ENCODE data around the gene TM4SF5. TPM values are rescaled to one million over a fixed set of nuclear protein-coding genes. Genes with fewer than 3 reads are reported as not detected.
A peak's percentile ranks its signal among the peaks of the same experiment; 100 is the strongest.

Gene TM4SF5
- polyA plus RNA-seq, 1 donor from 2014 or later: not detected

DNA sequence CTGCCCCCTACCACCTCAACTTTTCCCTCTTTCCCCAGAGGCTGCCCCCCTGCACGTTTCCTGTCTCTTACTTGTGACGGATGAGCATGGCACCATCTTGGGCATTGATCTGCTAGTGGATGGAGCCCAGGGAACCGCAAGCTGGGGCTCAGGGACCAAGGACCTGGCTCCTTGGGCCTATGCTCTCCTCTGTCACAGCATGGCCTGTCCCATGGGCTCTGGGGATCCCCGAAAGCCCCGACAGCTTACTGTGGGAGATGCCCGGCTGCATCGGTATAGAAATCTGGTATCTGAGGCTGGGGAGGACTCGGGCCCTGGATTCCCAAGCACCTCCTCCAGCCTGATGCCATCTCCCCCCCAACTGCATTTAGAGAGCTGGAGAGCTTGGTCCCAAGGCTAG, 30.1 kb upstream of the TM4SF5 start:
- peaks cover 11% of the 10 kb centered on the region for H3K27me3 Mint-ChIP-seq
- no peaks in the 10 kb centered on the region for H3K36me3 Mint-ChIP-seq
- peak overlapping the region in 2 of 4 donors; percentile 55 to 74 for H3K4me3 Mint-ChIP-seq
- peaks cover 8 to 15% (median 13%) of the 10 kb centered on the region in 3 donors for H3K4me1 Mint-ChIP-seq
- H3K9me3 Mint-ChIP-seq: no peaks in the 10 kb centered on the region
- H3K27ac Mint-ChIP-seq: no peak overlapping the region

DNA sequence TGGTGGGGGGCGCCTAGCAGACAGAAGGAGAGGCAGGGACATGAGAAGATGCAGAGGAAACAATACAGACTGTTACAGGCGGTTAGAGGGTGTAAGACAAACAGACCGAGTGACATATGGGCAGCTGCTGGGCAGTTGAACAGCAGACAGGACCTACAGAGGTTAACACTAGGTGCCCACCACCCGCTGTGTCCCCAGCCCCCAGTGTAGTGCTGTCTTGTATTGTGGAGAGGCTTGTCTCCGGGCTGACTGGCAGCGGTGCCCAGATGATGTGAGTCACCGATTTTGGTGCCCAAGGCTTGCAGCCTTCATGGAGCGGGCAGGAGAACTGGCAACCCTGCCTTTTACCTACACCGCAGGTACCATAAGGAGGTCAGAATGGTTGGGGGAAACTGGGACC, 29.6 kb upstream of the TM4SF5 start:
- no peaks in the 10 kb centered on the region for H3K36me3 Mint-ChIP-seq
- peak overlapping the region in 1 of 3 donors; percentile 32 for H3K27ac Mint-ChIP-seq
- peak overlapping the region in 2 of 4 donors; percentile 48 to 74 for H3K4me3 Mint-ChIP-seq
- H3K4me1 Mint-ChIP-seq: peaks cover 6 to 16% (median 12%) of the 10 kb centered on the region in 3 donors
- H3K27me3 Mint-ChIP-seq: peaks cover 14% of the 10 kb centered on the region
- H3K9me3 Mint-ChIP-seq: no peaks in the 10 kb centered on the region

DNA sequence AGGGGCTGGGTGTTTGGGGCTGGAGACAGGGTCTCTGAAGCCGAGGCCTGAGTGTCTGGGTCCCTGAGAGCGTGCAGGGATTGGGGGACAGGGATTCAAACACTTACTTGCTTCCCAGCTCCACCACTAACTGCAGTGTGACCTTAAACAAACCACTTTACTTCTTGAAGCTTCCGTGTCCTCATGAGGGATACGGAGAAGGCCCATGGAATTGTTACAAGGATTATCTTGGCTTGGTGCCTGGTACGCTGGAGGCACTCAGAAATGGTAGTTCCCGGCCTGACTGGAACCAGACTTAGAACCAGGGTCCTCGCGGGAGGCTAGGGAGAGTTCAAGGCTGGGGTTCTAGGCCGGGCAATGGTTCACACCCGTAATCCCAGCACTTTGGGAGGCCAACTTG, 29.1 kb upstream of the TM4SF5 start:
- H3K27ac Mint-ChIP-seq: peak overlapping the region in 1 of 3 donors; percentile 32
- no peaks in the 10 kb centered on the region for H3K9me3 Mint-ChIP-seq
- H3K4me3 Mint-ChIP-seq: peak overlapping the region in 1 of 4 donors; percentile 74
- peaks cover 6 to 16% (median 13%) of the 10 kb centered on the region in 3 donors for H3K4me1 Mint-ChIP-seq
- H3K27me3 Mint-ChIP-seq: peaks cover 14% of the 10 kb centered on the region
- no peaks in the 10 kb centered on the region for H3K36me3 Mint-ChIP-seq

DNA sequence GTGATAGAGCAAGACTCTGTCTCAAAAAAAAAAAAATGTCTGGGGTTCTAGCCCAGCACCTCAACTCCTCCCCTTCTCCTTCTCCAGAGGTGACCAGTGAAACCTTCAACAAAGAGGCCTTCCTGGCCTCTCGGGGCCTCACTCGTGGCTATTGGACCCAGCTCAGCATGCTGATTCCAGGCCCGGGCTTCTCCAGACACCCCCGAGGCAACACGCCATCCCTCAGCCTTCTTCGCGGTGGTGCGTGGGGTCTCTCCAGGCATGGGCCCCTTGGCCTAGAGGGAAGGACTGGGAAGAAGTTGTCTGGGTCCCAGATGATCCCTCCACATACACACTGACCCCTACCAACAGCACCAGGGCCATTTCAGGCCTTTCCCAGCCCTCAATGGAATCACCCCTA, 28.5 kb upstream of the TM4SF5 start:
- Mint-ChIP-seq H3K4me3 (peak overlapping the region in 1 of 4 donors; percentile 74), H3K27me3 (peaks cover 14% of the 10 kb centered on the region), H3K36me3 (no peaks in the 10 kb centered on the region), H3K27ac (peak overlapping the region in 1 of 3 donors; percentile 89), H3K9me3 (no peaks in the 10 kb centered on the region), H3K4me1 (peaks cover 10 to 20% (median 16%) of the 10 kb centered on the region in 3 donors)

DNA sequence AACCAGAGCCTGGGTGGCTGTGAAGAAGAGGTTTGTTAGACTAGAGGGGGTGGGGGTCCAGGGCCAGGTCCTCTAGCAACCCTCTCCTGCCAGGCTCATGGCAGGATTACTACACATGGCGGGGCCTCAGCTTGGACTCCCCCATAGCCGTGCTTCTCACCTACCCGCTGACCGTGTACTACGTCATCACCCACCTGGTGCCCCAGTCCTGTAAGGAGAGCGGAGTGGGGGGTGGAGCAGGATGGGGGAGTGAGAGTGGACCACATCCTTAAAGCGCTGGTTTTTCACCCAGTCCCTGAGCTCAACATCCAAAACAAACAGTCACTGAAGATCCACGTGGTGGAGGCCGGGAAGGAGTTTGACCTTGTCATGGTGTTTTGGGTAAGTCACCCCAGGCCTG, 27.8 kb upstream of the TM4SF5 start:
- peak overlapping the region in 1 of 4 donors; percentile 39 for H3K4me3 Mint-ChIP-seq
- H3K36me3 Mint-ChIP-seq: no peaks in the 10 kb centered on the region
- H3K9me3 Mint-ChIP-seq: no peaks in the 10 kb centered on the region
- peaks cover 9 to 16% (median 10%) of the 10 kb centered on the region in 3 donors for H3K4me1 Mint-ChIP-seq
- H3K27me3 Mint-ChIP-seq: peaks cover 17% of the 10 kb centered on the region
- peak overlapping the region in 1 of 3 donors; percentile 89 for H3K27ac Mint-ChIP-seq

DNA sequence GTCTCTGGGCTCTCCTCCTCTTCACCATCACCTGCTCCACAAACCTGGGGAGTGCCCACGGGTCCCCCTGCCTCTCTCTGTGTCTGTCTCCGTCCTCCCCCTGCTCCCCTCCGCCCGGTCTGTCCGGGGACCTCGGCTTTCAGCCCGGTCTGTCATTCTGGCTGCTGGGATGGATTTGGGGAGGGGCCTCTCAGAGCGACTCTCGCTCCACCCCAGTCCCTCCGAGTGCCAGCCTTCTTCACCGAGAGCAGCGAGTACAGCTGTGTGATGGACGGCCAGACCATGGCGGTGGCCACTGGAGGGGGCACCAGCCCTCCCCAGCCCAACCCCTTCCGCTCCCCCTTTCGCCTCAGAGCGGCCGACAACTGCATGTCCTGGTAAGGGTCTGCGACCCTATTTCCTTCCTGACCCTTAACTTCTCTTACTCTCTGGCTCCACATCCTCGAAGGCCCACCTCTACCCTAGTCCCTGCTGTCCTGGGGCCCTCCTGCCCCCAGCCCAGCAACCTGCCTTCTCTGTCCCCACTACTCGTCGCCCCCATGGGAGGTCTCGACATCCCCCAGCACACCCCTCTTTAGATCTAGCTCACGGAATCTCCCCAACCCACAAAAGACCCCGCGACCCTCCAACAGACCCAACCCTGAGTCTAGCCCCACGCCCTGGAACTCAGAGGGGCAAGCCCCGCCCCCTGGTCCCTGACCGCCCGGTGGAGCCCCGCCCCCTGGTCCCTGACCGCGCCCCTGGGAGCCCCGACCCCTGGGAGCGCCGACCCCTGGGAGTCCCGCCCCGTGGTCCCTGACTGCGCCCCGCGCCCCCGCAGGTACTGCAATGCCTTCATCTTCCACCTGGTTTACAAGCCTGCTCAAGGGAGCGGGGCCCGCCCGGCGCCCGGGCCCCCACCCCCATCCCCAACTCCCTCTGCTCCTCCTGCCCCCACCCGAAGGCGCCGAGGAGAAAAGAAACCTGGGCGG, 26.4 kb upstream of the TM4SF5 start:
- Mint-ChIP-seq H3K4me3 (no peak overlapping the region), H3K36me3 (no peaks in the 10 kb centered on the region), H3K27ac (no peak overlapping the region), H3K27me3 (peaks cover 22% of the 10 kb centered on the region), H3K9me3 (no peaks in the 10 kb centered on the region), H3K4me1 (peaks cover 5 to 13% (median 10%) of the 10 kb centered on the region in 3 donors)

DNA sequence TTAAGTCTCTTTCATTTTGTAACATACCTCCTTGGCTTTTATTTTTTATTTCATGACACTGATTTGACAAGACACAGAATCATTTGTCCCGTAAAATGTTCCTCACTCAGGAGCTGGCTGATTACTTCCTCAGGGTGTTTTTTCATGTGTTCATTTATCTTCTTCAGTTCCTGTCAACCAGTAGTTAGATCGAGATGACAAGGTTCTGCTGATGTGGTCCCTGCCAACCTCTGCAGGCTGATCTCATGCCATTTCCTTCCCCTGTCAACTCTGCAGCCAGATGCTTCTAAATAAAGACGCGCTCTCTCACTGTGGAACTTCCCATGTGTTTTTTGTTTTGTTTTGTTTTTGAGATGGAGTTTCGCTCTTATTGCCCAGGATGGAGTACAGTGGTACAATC, 23.8 kb upstream of the TM4SF5 start:
- Mint-ChIP-seq H3K4me3 (peak overlapping the region in 3 of 4 donors; percentile 34 to 73 (median 51)), H3K36me3 (no peaks in the 10 kb centered on the region), H3K4me1 (peaks cover 4 to 10% (median 8%) of the 10 kb centered on the region in 3 donors), H3K9me3 (no peaks in the 10 kb centered on the region), H3K27me3 (peaks cover 28% of the 10 kb centered on the region), H3K27ac (peak overlapping the region in 1 of 3 donors; percentile 60)

DNA sequence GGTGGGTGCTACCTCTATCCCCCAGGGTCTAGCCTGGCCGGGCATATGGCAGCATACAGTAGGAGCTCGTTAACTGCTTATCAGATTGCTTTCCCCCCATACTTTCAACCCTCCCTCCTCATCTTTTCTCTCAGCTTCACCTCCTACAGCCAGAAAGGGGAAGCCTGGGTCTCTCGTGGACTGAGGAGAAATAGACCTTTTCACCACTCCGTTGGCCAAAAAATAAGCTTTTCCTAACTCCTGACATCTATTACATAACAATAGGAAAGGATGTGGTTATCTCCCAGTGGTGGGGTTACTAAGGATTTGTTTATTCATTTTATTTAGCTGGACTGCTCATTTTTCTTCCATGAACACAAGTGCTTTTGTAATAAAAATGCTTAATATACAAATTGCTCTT, 23.0 kb upstream of the TM4SF5 start:
- Mint-ChIP-seq H3K27me3 (peaks cover 26% of the 10 kb centered on the region), H3K27ac (no peak overlapping the region), H3K9me3 (no peaks in the 10 kb centered on the region), H3K4me3 (peak overlapping the region in 2 of 4 donors; percentile 1 to 18), H3K4me1 (peaks cover 4 to 10% (median 8%) of the 10 kb centered on the region in 3 donors), H3K36me3 (no peaks in the 10 kb centered on the region)

DNA sequence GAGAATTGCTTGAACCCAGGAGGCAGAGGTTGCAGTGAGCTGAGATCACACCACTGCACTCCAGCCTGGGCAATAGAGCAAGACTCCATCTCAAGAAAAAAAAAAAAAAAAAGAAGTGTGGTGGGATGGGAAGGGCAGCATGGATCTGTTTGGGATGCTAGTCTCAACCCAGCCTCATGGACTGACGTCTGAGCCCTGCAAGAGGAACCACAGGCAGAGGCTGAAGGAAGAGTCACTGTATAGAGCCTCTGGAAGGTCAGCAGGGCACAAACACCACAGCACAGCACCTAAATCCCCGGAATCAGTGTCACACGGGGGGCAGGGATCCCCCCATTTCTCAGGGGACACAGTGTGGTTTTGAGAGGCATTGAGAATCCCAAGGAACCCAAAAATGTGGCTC, 21.1 kb upstream of the TM4SF5 start:
- Mint-ChIP-seq H3K4me1 (peaks cover 4 to 10% (median 6%) of the 10 kb centered on the region in 3 donors), H3K9me3 (no peaks in the 10 kb centered on the region), H3K27me3 (peaks cover 27% of the 10 kb centered on the region), H3K27ac (no peak overlapping the region), H3K4me3 (no peak overlapping the region), H3K36me3 (no peaks in the 10 kb centered on the region)

DNA sequence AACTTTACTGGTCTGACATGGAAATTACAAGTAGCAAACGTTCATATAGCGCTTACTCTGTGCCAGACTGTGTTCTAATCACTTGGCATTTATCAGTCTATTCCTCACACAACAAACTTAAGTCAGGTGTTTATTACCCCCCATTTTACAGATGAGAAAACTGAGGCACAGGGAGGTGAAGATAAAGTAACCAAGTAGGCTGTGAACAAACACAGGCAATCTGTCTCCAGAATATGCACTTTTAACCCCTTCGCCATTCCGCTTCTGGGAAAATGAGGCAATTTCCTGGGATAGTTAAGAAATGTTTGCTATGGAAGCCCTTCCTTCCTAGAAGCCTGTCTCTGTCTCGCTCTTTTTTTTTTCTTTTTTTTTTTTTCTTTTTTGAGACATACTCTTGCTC, 19.8 kb upstream of the TM4SF5 start:
- Mint-ChIP-seq H3K27me3 (peaks cover 23% of the 10 kb centered on the region), H3K27ac (no peak overlapping the region), H3K4me1 (peaks cover 4 to 8% (median 6%) of the 10 kb centered on the region in 3 donors), H3K9me3 (no peaks in the 10 kb centered on the region), H3K4me3 (no peak overlapping the region), H3K36me3 (no peaks in the 10 kb centered on the region)

DNA sequence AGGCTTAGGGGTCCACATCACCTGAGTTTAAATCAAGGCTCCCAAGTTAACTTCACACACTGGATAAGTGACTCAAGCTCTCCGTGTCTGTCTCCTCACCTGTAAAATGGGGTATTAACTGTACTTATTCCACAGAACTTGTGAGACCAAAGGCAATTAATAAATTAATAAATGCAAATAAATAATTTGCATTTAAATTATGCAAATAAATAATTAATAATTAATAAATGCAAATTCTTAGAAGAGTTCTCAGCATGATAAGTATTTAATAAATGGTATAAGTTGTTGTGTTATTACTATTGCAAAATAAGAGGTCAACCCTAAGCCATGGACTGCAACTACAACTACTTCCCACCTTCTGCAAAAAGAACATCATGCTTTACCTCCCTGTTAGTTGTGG, 18.3 kb upstream of the TM4SF5 start:
- Mint-ChIP-seq H3K36me3 (no peaks in the 10 kb centered on the region), H3K27me3 (peaks cover 23% of the 10 kb centered on the region), H3K4me3 (no peak overlapping the region), H3K27ac (no peak overlapping the region), H3K9me3 (no peaks in the 10 kb centered on the region), H3K4me1 (peaks cover 0 to 2% (median 1%) of the 10 kb centered on the region in 3 donors)

DNA sequence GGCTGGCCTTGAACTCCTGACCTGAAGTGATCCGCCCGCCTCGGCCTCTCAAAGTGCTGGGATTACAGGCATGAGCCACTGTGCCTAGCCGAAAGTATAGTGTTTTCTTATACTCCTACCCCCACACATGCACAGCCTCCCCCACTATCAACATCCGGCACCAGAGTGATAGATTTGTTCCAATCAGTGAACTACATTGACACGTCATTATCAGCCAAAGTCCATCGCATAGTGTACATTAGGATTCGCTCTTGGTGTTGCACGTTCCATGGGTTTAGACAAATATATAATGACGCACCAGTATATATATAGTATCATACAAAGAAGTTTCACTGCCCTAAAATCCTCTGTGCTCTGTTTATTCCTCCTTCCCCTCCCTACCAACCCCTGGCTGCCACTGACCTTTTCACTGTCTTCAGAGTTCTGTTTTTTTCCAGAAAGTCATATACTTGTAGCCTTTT, 11.9 kb upstream of the TM4SF5 start:
- H3K27ac Mint-ChIP-seq: no peak overlapping the region
- peaks cover 2 to 5% (median 3%) of the 10 kb centered on the region in 3 donors for H3K4me1 Mint-ChIP-seq
- H3K36me3 Mint-ChIP-seq: no peaks in the 10 kb centered on the region
- H3K9me3 Mint-ChIP-seq: no peaks in the 10 kb centered on the region
- no peak overlapping the region for H3K4me3 Mint-ChIP-seq
- H3K27me3 Mint-ChIP-seq: peaks cover 9% of the 10 kb centered on the region

DNA sequence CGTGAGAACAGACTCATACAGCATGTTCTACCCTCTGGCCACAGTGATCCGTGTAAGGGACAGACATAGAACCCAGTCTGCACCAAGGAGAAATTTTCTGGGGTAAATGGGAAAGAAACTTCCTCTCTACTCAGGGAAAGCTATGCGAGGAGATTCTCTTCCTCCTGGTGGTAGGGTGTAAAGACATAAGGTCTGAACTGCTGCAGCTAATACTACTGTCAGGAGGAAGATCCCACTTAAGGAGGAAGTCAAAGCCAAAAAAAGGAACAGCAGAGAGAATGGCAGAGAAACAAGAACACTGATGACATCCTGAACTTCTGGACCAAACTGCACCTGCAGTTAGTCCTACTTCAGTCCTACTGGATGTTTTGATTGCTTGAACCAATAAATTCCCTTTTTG, 7.1 kb upstream of the TM4SF5 start:
- Mint-ChIP-seq H3K36me3 (no peaks in the 10 kb centered on the region), H3K4me3 (no peak overlapping the region), H3K27ac (no peak overlapping the region), H3K9me3 (no peaks in the 10 kb centered on the region), H3K27me3 (peaks cover 4% of the 10 kb centered on the region), H3K4me1 (peaks cover 2 to 5% (median 3%) of the 10 kb centered on the region in 3 donors)

DNA sequence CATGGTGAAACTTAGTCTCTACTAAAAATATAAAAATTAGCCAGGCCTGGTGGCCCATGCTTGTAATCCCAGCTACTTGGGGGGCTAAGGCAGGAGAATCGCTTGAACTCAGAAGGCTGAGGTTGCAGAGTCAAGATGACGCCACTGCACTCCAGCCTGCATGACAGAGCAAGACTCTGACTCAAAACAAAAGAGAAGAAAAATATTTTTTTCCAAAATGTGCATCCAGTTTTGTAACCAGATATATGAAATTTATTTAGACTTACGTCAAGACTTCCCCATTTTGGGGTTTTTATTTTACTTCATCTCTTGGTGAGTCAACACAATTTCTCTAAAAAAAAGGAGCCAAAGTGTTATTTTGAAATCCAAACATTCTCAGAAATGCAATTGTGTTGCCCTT, 5.5 kb upstream of the TM4SF5 start:
- peaks cover 3% of the 10 kb centered on the region for H3K27me3 Mint-ChIP-seq
- no peak overlapping the region for H3K27ac Mint-ChIP-seq
- no peak overlapping the region for H3K4me3 Mint-ChIP-seq
- H3K4me1 Mint-ChIP-seq: peaks cover 2 to 5% (median 5%) of the 10 kb centered on the region in 3 donors
- H3K36me3 Mint-ChIP-seq: no peaks in the 10 kb centered on the region
- H3K9me3 Mint-ChIP-seq: no peaks in the 10 kb centered on the region

DNA sequence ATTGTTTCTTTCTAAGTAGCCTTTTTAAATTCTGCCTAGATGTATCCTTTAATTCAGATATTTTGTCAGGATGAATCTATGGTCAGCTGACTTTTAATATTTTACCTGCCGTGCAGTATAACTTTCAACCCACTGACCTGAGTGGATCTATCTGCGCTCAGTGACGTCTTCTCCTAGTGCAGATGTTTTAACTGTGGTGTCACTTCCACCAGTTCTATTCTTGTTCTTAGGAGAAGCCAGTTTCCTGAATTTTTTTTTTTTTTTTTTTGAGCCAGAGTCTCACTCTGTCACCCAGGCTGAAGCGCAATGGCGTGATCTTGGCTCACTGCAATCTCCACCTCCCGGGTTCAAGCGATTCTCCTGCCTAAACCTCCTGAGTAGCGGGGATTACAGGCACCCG, 5.0 kb upstream of the TM4SF5 start:
- Mint-ChIP-seq H3K27ac (no peak overlapping the region), H3K9me3 (no peaks in the 10 kb centered on the region), H3K4me3 (no peak overlapping the region), H3K36me3 (no peaks in the 10 kb centered on the region), H3K4me1 (peaks cover 2 to 5% (median 5%) of the 10 kb centered on the region in 3 donors), H3K27me3 (peaks cover 2% of the 10 kb centered on the region)

All from IgD-negative memory B cell (primary cell).